Measurements from ENCODE around the gene TAS1R3.

TAS1R3 gene

DNA sequence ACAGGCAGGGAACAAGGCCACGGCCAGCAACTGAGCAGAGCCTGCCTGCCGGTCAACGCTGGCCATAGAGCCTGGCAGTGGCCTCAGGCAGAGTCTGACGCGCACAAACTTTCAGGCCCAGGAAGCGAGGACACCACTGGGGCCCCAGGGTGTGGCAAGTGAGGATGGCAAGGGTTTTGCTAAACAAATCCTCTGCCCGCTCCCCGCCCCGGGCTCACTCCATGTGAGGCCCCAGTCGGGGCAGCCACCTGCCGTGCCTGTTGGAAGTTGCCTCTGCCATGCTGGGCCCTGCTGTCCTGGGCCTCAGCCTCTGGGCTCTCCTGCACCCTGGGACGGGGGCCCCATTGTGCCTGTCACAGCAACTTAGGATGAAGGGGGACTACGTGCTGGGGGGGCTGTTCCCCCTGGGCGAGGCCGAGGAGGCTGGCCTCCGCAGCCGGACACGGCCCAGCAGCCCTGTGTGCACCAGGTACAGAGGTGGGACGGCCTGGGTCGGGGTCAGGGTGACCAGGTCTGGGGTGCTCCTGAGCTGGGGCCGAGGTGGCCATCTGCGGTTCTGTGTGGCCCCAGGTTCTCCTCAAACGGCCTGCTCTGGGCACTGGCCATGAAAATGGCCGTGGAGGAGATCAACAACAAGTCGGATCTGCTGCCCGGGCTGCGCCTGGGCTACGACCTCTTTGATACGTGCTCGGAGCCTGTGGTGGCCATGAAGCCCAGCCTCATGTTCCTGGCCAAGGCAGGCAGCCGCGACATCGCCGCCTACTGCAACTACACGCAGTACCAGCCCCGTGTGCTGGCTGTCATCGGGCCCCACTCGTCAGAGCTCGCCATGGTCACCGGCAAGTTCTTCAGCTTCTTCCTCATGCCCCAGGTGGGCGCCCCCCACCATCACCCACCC, at the start of gene TAS1R3:
Gene TAS1R3, plus strand, starts transcription at position 213 of the 898 bp plus-strand sequence. Its CDS starts 66 bp downstream, at position 279.
- peaks cover 10% of the 10 kb centered on the region; the same call in 1 of the 2 replicates for H3K36me3 ChIP-seq (ENCODE audit: control insufficient read depth, insufficient read depth, low read length)
- no peak within 1 kb of the TSS for H3K4me3 ChIP-seq (ENCODE audit: low read depth, low read length)
- no peaks in the 10 kb centered on the region for H3K4me1 ChIP-seq (ENCODE audit: control insufficient read depth, insufficient read depth, low read length)
- H3K9me3 ChIP-seq (ENCODE audit: control insufficient read depth, insufficient read depth, low read depth, low read length), result no peaks in the 10 kb centered on the region
- no peaks in the 10 kb centered on the region for H3K27me3 ChIP-seq (ENCODE audit: control insufficient read depth, insufficient read depth, low read length)
- H3K9ac ChIP-seq (ENCODE audit: low read length), result no peak within 1 kb of the TSS
- no peak within 1 kb of the TSS for H3K27ac ChIP-seq (ENCODE audit: low read depth, low read length)

DNA sequence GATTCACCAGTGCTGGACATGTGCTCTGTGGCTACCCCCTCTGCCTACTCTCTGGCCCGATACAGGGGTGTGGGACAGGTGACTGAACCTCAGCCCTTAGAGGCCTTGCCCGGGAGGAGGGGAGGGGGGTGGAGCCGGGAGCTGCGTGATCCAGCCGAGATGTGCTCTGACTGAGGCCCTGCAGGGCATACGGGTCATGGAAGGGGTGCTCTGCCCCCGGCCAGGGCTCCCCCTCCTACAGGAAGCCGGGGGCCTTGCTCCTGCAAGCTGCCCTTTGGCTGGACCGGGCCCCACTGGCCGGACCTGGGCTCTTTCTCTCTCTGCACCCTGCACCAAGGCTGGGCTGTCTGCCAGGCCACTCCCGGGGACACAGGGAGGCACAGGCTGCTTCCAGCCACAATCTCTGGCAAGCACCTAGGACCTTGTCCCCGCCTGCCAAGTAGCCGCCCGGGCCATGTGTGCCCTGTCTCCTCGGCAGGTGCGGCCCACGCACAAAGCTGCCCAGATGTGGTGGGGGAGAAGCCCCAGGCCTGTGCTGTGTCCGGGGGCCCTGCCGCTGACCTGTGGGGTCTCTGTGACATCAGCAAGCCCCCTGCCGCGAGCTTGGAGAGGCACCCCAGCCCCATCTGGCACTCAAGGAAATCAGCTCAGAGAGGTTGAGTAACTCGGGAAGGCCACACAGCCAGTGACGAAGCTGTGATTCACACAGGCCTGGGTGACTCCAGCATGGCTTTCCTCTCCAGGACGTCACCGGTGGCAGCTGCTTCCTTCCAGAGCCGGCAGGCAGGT, 49.4 kb upstream of the TAS1R3 start:
- Histone ChIP-seq H3K9ac (ENCODE audit: low read length) (no peak overlapping the region), H3K9me3 (ENCODE audit: control insufficient read depth, insufficient read depth, low read depth, low read length) (no peaks in the 10 kb centered on the region), H3K36me3 (ENCODE audit: control insufficient read depth, insufficient read depth, low read length) (no peaks in the 10 kb centered on the region), H3K4me3 (ENCODE audit: low read depth, low read length) (no peak overlapping the region), H3K27me3 (ENCODE audit: control insufficient read depth, insufficient read depth, low read length) (no peaks in the 10 kb centered on the region), H3K4me1 (ENCODE audit: control insufficient read depth, insufficient read depth, low read length) (no peaks in the 10 kb centered on the region), H3K27ac (ENCODE audit: low read depth, low read length) (no peak overlapping the region)

DNA sequence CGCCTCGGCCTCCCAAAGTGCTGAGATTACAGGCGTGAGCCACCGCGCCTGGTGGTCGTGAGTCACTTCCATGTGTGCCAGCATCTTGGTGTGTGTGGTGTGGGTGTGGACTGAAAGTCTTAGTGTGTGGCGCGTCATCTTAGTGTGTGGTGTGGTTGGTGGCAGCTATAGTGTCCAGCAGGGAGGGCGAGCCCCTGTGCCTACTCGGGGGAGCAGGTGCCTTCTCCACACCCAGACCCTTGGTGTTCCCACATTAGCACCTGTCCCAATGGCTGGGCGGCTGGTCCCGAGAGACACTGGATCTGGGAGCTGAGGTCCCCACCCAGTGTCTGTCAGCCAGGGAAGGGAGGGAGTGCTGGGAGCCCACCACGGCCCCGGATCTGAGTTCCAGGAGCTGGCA, 48.1 kb upstream of the TAS1R3 start:
- Histone ChIP-seq H3K36me3 (ENCODE audit: control insufficient read depth, insufficient read depth, low read length) (no peaks in the 10 kb centered on the region), H3K27me3 (ENCODE audit: control insufficient read depth, insufficient read depth, low read length) (no peaks in the 10 kb centered on the region)

DNA sequence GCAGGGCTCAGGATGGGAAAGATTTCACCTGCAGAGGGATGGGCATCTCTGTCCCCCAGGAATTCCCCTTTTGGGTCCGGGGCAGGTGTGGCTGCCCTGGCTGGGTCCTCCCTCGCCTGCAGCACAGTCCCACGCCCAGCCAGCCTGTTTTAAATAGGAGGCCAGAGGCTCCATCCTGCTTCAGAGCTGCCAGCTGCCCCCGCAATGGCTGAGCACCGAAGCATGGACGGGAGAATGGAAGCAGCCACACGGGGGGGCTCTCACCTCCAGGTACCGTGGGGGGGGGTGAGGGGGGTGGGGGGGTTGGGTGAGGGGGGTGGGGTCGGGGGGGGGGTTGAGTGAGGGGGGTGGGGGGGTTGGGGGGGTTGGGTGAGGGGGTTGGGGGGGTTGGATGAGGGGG, 47.3 kb upstream of the TAS1R3 start:
- H3K9ac ChIP-seq (ENCODE audit: low read length), result no peak overlapping the region
- H3K9me3 ChIP-seq (ENCODE audit: control insufficient read depth, insufficient read depth, low read depth, low read length), result peaks cover 4% of the 10 kb centered on the region
- H3K4me3 ChIP-seq (ENCODE audit: low read depth, low read length), result no peak overlapping the region
- H3K36me3 ChIP-seq (ENCODE audit: control insufficient read depth, insufficient read depth, low read length), result no peaks in the 10 kb centered on the region
- no peak overlapping the region for H3K27ac ChIP-seq (ENCODE audit: low read depth, low read length)
- no peaks in the 10 kb centered on the region; the same call in 1 of the 2 replicates for H3K27me3 ChIP-seq (ENCODE audit: control insufficient read depth, insufficient read depth, low read length)
- no peaks in the 10 kb centered on the region for H3K4me1 ChIP-seq (ENCODE audit: control insufficient read depth, insufficient read depth, low read length)

More for the DNA sequence above, 48.1 kb upstream of the TAS1R3 start:
- H3K9ac ChIP-seq (ENCODE audit: low read length), result no peak overlapping the region
- H3K4me1 ChIP-seq (ENCODE audit: control insufficient read depth, insufficient read depth, low read length), result no peaks in the 10 kb centered on the region
- H3K9me3 ChIP-seq (ENCODE audit: control insufficient read depth, insufficient read depth, low read depth, low read length), result no peaks in the 10 kb centered on the region
- no peak overlapping the region for H3K27ac ChIP-seq (ENCODE audit: low read depth, low read length)
- H3K4me3 ChIP-seq (ENCODE audit: low read depth, low read length), result no peak overlapping the region

DNA sequence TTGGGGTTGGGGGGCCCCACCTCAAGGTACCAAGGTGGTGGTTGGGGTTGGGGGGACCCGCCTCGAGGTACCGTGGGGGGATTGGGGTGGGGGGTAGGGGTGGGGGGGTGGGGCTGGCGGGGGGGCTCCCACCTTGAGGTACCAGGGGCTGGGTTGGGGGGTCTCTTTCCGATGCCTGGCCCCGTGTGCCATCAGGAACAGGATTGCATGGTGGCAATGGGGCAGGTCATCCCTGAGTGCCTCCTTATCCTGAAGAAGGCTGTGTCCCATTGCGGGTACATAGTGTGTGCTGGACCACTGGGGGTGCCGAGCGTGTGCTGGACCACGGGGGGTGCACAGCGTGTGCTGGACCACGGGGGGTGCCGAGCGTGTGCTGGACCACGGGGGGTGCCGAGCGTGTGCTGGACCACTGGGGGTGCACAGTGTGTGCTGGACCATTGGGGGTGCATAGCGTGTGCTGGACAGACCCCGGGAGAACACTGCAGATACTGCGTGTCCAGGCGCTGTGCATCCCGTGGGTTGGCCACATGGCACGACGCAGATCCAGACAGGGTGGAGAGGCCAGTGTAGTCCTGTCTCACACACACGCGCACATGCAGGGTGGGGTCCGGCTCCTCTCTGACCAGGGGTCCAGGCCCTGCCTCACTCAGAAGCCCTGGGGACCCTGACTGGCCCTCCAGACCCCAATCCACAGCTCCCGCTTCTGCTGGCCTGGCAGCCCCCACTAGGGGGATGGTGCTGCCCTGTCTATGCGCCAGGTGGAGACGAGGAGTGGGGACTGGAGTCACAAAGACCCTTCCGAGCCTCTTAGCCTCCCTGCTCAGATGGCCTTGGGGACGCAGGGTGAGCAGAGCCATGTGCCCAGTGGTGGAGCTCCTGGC, 46.6 kb upstream of the TAS1R3 start:
- H3K27me3 ChIP-seq (ENCODE audit: control insufficient read depth, insufficient read depth, low read length), result no peaks in the 10 kb centered on the region; the same call in 1 of the 2 replicates
- H3K9ac ChIP-seq (ENCODE audit: low read length), result no peak overlapping the region
- peaks cover 4% of the 10 kb centered on the region for H3K9me3 ChIP-seq (ENCODE audit: control insufficient read depth, insufficient read depth, low read depth, low read length)
- H3K4me3 ChIP-seq (ENCODE audit: low read depth, low read length), result no peak overlapping the region
- H3K36me3 ChIP-seq (ENCODE audit: control insufficient read depth, insufficient read depth, low read length), result no peaks in the 10 kb centered on the region
- no peaks in the 10 kb centered on the region for H3K4me1 ChIP-seq (ENCODE audit: control insufficient read depth, insufficient read depth, low read length)
- no peak overlapping the region for H3K27ac ChIP-seq (ENCODE audit: low read depth, low read length)

DNA sequence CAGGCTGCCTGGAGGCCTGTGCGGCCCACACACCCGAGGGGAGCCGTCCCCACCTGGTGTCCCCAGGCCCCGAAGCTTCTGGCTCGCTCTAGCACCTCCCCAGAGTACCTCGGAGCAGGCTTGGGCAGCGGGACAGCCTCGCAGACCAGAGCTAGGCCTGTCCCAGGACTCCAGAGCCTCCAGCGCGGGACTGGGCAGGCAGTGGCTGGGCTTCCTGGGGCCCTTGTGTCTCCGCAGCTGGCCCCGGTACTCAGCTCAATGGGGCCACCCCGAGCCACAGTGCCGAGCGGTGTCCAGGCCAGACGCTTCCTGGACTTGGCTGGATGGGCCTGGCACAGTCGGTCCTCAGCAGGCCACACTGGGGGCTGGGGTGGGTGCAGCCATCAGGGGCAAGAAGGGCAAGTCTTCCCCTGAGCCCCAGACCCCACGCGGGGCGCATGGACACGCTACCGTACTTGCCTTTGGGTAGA, 45.9 kb upstream of the TAS1R3 start:
- no peak overlapping the region for H3K4me3 ChIP-seq (ENCODE audit: low read depth, low read length)
- no peak overlapping the region for H3K27ac ChIP-seq (ENCODE audit: low read depth, low read length)
- H3K9me3 ChIP-seq (ENCODE audit: control insufficient read depth, insufficient read depth, low read depth, low read length), result peaks cover 4% of the 10 kb centered on the region
- H3K27me3 ChIP-seq (ENCODE audit: control insufficient read depth, insufficient read depth, low read length), result no peaks in the 10 kb centered on the region; the same call in 1 of the 2 replicates
- no peaks in the 10 kb centered on the region for H3K4me1 ChIP-seq (ENCODE audit: control insufficient read depth, insufficient read depth, low read length)
- no peaks in the 10 kb centered on the region for H3K36me3 ChIP-seq (ENCODE audit: control insufficient read depth, insufficient read depth, low read length)
- H3K9ac ChIP-seq (ENCODE audit: low read length), result no peak overlapping the region

DNA sequence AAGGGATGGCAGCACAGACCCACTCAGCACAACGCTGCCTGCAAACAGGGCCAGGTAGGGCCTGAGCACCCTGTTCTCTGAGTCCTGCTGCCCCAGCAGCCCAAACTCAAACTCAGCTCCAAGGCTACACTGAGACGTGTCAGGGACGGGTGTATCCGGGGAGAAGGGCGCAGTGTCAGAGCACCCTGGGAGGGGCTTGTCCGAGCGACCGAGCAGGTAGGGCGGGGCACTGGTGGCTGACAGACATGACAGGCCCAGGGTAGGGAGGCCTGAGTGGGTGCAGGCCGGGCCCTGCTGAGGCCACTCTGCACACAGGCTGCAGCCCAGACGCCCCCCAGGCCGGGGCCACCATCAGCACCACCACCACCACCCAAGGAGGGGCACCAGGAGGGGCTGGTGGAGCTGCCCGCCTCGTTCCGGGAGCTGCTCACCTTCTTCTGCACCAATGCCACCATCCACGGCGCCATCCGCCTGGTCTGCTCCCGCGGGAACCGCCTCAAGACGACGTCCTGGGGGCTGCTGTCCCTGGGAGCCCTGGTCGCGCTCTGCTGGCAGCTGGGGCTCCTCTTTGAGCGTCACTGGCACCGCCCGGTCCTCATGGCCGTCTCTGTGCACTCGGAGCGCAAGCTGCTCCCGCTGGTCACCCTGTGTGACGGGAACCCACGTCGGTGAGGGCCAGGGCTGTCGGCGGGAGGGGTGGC, 45.3 kb upstream of the TAS1R3 start:
- Histone ChIP-seq H3K4me1 (ENCODE audit: control insufficient read depth, insufficient read depth, low read length) (no peaks in the 10 kb centered on the region), H3K9ac (ENCODE audit: low read length) (no peak overlapping the region), H3K27ac (ENCODE audit: low read depth, low read length) (no peak overlapping the region), H3K27me3 (ENCODE audit: control insufficient read depth, insufficient read depth, low read length) (no peaks in the 10 kb centered on the region; the same call in 1 of the 2 replicates), H3K4me3 (ENCODE audit: low read depth, low read length) (no peak overlapping the region), H3K36me3 (ENCODE audit: control insufficient read depth, insufficient read depth, low read length) (no peaks in the 10 kb centered on the region), H3K9me3 (ENCODE audit: control insufficient read depth, insufficient read depth, low read depth, low read length) (peaks cover 4% of the 10 kb centered on the region)

DNA sequence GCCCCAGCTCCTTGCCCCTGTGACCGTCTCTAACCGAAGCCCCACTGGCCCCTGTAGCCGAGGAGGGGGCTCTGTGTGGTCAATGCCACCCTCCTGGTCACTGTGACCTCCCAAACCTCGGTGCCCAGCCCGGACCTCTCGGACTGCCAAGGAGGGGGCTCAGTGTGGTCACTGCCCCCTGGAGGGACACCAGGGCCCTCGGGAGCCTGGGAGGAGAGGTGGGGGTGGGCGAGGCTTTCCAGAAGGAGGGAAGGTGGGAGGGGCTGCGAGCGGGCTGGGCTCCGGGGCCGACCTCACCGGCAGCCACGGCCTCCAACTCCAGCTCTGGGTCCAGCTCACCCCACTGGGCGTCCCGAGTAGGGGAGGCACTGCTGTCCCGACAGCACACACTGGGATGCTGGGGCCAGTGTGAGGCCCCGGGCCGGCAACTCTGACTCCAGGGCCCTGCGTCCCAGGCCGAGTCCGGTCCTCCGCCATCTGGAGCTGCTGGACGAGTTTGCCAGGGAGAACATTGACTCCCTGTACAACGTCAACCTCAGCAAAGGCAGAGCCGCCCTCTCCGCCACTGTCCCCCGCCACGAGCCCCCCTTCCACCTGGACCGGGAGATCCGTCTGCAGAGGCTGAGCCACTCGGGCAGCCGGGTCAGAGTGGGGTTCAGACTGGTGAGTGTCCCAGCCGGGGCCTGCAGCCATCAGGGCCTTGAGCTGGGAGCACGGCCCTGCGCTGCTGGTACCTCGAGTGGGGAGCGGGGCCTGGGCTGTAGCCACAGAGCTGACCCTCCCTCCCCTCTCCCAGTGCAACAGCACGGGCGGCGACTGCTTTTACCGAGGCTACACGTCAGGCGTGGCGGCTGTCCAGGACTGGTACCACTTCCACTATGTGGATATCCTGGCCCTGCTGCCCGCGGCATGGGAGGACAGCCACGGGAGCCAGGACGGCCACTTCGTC, 44.5 kb upstream of the TAS1R3 start:
- Histone ChIP-seq H3K36me3 (ENCODE audit: control insufficient read depth, insufficient read depth, low read length) (no peaks in the 10 kb centered on the region), H3K4me1 (ENCODE audit: control insufficient read depth, insufficient read depth, low read length) (no peaks in the 10 kb centered on the region), H3K27me3 (ENCODE audit: control insufficient read depth, insufficient read depth, low read length) (no peaks in the 10 kb centered on the region; the same call in 1 of the 2 replicates), H3K9me3 (ENCODE audit: control insufficient read depth, insufficient read depth, low read depth, low read length) (peaks cover 4% of the 10 kb centered on the region), H3K4me3 (ENCODE audit: low read depth, low read length) (no peak overlapping the region), H3K9ac (ENCODE audit: low read length) (no peak overlapping the region), H3K27ac (ENCODE audit: low read depth, low read length) (no peak overlapping the region)

DNA sequence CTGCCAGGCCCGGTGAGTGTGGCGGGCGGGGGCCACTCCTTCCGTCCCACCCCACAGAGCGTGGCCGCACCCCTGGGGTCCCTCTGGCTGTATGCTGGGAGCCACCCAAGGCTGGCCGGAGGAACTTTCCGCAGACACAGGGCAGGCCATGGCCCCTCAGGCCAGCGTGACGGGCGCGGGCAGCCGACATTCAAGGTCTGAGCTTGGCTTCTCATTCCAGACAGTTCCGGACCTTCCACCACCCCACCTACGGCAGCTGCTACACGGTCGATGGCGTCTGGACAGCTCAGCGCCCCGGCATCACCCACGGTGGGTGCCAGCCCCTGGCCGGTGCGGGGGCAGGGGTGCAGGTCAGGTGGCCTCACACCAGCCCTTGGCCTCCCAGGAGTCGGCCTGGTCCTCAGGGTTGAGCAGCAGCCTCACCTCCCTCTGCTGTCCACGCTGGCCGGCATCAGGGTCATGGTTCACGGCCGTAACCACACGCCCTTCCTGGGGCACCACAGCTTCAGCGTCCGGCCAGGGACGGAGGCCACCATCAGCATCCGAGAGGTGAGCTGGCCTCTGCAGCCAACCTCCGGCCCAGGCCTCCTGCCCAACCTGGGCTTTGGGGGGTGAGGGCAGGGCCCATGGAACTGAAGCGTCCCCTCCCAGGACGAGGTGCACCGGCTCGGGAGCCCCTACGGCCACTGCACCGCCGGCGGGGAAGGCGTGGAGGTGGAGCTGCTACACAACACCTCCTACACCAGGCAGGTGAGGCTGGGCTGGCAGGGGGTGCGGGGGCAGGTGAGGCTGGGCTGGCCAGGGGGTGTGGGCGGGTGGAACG, 43.6 kb upstream of the TAS1R3 start:
- no peak overlapping the region for H3K27ac ChIP-seq (ENCODE audit: low read depth, low read length)
- H3K27me3 ChIP-seq (ENCODE audit: control insufficient read depth, insufficient read depth, low read length), result no peaks in the 10 kb centered on the region; the same call in 1 of the 2 replicates
- H3K36me3 ChIP-seq (ENCODE audit: control insufficient read depth, insufficient read depth, low read length), result no peaks in the 10 kb centered on the region
- peaks cover 4% of the 10 kb centered on the region for H3K9me3 ChIP-seq (ENCODE audit: control insufficient read depth, insufficient read depth, low read depth, low read length)
- 0 out of 2 replicates have a peak, but pooled peaks cover 5% of the 10 kb centered on the region for H3K4me1 ChIP-seq (ENCODE audit: control insufficient read depth, insufficient read depth, low read length)
- no peak overlapping the region for H3K9ac ChIP-seq (ENCODE audit: low read length)
- H3K4me3 ChIP-seq (ENCODE audit: low read depth, low read length), result no peak overlapping the region

All from HUES6 (cell line).